Loucy (cell line): ENCODE measurements around the gene GSAP.
A peak's percentile ranks its signal among the peaks of the same experiment; 100 is the strongest.

Source experiments
- H2AFZ ChIP-seq: fragments of 200-600 bp; sonication (generic); 2 replicates; pipeline ENCODE4 v1.6.0; 2016; ENCODE audit warnings: antibody characterized with exemption, mild to moderate bottlenecking, low read length, moderate library complexity
- H3F3A ChIP-seq: fragments of 200-600 bp; 2 replicates; pipeline ENCODE4 v1.6.0; 2016; ENCODE audit warnings: antibody characterized with exemption, low read depth, mild to moderate bottlenecking
- H3K27me3 ChIP-seq: fragments of 200-600 bp; sonication (generic); 2 replicates; pipeline ENCODE4 v1.6.1; 2014; ENCODE audit warnings: low read length, mild to moderate bottlenecking; ENCODE audit not compliant: insufficient read depth, poor library complexity, severe bottlenecking
- H3K36me3 ChIP-seq: fragments of 200-600 bp; sonication (generic); 2 replicates; pipeline ENCODE4 v1.6.1; 2016; ENCODE audit warnings: low read length; ENCODE audit not compliant: insufficient read depth
- H3K4me1 ChIP-seq: fragments of 200-600 bp; sonication (generic); 2 replicates; pipeline ENCODE4 v1.5.1; 2014; ENCODE audit warnings: low read length, mild to moderate bottlenecking; ENCODE audit not compliant: insufficient read depth, poor library complexity, severe bottlenecking
- H3K4me2 ChIP-seq: fragments of 200-600 bp; sonication (generic); 2 replicates; pipeline ENCODE4 v1.6.0; 2014; ENCODE audit warnings: antibody characterized with exemption, low read length, low read depth, mild to moderate bottlenecking; ENCODE audit not compliant: poor library complexity, severe bottlenecking
- H3K4me3 ChIP-seq: fragments of 200-600 bp; sonication (generic); 2 replicates; pipeline ENCODE4 v1.5.1; 2014; ENCODE audit warnings: low read length, mild to moderate bottlenecking, mixed read lengths; ENCODE audit not compliant: poor library complexity, severe bottlenecking
- H3K79me2 ChIP-seq: fragments of 200-600 bp; sonication (generic); 2 replicates; pipeline ENCODE4 v1.6.1; 2014; ENCODE audit warnings: low read length; ENCODE audit not compliant: insufficient read depth
- H3K9ac ChIP-seq: fragments of 200-600 bp; sonication (generic); 2 replicates; pipeline ENCODE4 v1.6.0; 2014; ENCODE audit warnings: mild to moderate bottlenecking, low read depth, low read length, moderate library complexity; ENCODE audit not compliant: poor library complexity, severe bottlenecking
- H3K9me2 ChIP-seq: fragments of 200-600 bp; sonication (generic); replicated peaks from 2 replicates; pipeline ENCODE4 v1.6.1; 2016; ENCODE audit warnings: low read depth, low read length, mixed read lengths
- H3K9me3 ChIP-seq: fragments of 200-600 bp; sonication (generic); 2 replicates; pipeline ENCODE4 v1.6.1; 2014; ENCODE audit warnings: mild to moderate bottlenecking, antibody characterized with exemption, low read length, low read depth; ENCODE audit not compliant: insufficient read depth
- H4K20me1 ChIP-seq: fragments of 200-600 bp; sonication (generic); 2 replicates; pipeline ENCODE4 v1.6.0; 2014; ENCODE audit warnings: antibody characterized with exemption, low read length, mild to moderate bottlenecking; ENCODE audit not compliant: insufficient read depth, poor library complexity, severe bottlenecking
- EZH2phosphoT487 ChIP-seq: fragments of 200-600 bp; IDR thresholded peaks from 2 replicates; pipeline ENCODE4 v1.6.1; 2018; ENCODE audit warnings: antibody characterized with exemption, mild to moderate bottlenecking, moderate library complexity, borderline replicate concordance
- TF ChIP-seq, protein P1 (sequence below): fragments of 200-600 bp; sonication (generic); conservative IDR thresholded peaks from 2 replicates; pipeline ENCODE4 v1.5.1; 2014; ENCODE audit warnings: mild to moderate bottlenecking, antibody characterized with exemption, low read length

GSAP gene

DNA sequence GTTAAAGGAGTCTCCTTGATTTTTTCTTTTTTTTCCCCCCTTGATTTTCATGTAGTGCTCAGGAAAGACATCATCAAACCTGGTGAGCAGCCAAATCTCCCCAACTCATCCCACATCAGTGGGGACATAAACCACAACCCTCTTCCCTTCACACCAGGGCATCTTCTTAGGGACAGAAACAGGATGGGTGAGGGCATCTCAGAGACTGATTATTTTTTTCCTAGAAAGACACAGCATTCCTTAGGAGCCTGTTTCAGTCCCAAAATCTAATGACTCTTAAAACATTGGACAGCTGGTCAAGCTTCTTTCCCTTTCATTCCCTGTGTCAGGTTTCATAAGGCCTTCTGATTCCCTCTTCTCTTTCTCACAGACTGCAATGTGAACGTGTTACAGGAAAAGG, 31.5 kb upstream of the GSAP start:
- TF ChIP-seq, protein P1, sequence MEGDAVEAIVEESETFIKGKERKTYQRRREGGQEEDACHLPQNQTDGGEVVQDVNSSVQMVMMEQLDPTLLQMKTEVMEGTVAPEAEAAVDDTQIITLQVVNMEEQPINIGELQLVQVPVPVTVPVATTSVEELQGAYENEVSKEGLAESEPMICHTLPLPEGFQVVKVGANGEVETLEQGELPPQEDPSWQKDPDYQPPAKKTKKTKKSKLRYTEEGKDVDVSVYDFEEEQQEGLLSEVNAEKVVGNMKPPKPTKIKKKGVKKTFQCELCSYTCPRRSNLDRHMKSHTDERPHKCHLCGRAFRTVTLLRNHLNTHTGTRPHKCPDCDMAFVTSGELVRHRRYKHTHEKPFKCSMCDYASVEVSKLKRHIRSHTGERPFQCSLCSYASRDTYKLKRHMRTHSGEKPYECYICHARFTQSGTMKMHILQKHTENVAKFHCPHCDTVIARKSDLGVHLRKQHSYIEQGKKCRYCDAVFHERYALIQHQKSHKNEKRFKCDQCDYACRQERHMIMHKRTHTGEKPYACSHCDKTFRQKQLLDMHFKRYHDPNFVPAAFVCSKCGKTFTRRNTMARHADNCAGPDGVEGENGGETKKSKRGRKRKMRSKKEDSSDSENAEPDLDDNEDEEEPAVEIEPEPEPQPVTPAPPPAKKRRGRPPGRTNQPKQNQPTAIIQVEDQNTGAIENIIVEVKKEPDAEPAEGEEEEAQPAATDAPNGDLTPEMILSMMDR: no peak
- no peak for TF ChIP-seq EZH2phosphoT487
- no peaks in the 10 kb centered on the region for H3K9me2 ChIP-seq
- H3K4me3 ChIP-seq: no peak overlapping the region
- H3K79me2 ChIP-seq: no peaks in the 10 kb centered on the region
- H4K20me1 ChIP-seq: no peaks in the 10 kb centered on the region
- no peaks in the 10 kb centered on the region for H3F3A ChIP-seq
- no peak overlapping the region for H2AFZ ChIP-seq
- no peaks in the 10 kb centered on the region for H3K9me3 ChIP-seq
- H3K36me3 ChIP-seq: no peaks in the 10 kb centered on the region
- peaks cover 14% of the 10 kb centered on the region for H3K4me1 ChIP-seq
- no peaks in the 10 kb centered on the region for H3K27me3 ChIP-seq
- H3K4me2 ChIP-seq: no peak overlapping the region
- no peak overlapping the region for H3K9ac ChIP-seq

DNA sequence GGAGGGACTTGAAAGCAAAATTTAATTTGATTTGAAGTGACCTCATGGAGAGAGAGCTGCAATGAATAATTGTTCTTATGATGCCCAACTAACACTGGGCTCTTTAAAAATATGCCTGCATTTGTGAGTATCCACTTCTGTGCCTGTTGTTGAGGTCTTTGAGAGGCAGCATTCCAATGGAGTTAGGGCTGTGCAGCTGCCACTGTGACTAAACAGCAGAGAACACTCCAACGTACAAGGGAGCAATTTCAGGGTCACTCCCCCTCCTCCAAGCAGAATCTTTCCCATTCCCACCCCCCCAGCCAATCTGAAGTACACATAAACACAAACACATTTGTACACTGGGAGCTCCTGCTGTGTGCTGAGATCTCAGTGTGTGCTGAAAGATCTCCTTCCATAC, 28.0 kb upstream of the GSAP start:
- Histone ChIP-seq H3F3A (no peaks in the 10 kb centered on the region), H3K9me2 (no peaks in the 10 kb centered on the region), H3K79me2 (no peaks in the 10 kb centered on the region), H3K4me1 (peaks cover 18% of the 10 kb centered on the region), H4K20me1 (no peaks in the 10 kb centered on the region), H3K4me3 (no peak overlapping the region), H3K9me3 (no peaks in the 10 kb centered on the region), H3K4me2 (no peak overlapping the region), H2AFZ (0 out of 2 replicates have a peak overlapping the region, but pooled peaks have one; percentile 52), H3K9ac (no peak overlapping the region), H3K36me3 (no peaks in the 10 kb centered on the region), H3K27me3 (no peaks in the 10 kb centered on the region)
- TF ChIP-seq, protein P1: no peak
- TF ChIP-seq EZH2phosphoT487: no peak

DNA sequence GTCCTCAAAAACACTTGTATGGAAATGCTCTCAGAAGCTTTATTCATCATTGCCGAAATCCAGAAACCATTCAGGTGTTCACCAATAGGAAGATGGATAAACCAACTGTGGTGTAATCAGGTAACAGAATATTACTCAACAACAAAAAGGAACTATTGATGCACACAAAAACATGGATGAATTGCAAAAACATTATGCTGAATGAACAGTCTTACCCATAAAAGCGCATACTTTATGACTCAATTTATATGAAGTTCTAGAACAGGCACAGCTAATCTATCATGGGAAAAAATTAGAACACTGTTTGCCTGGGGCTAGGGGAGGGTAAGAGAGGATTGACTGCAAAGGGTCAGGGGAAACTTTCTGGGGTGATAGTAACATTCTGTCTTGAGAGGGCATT, 26.9 kb upstream of the GSAP start:
- Histone ChIP-seq H3K9me2 (no peaks in the 10 kb centered on the region), H3K4me3 (no peak overlapping the region), H3K79me2 (no peaks in the 10 kb centered on the region), H3K4me1 (peaks cover 25% of the 10 kb centered on the region), H3K4me2 (no peak overlapping the region), H3F3A (no peaks in the 10 kb centered on the region; the same call in 1 of the 2 replicates), H4K20me1 (no peaks in the 10 kb centered on the region), H3K36me3 (no peaks in the 10 kb centered on the region), H3K9ac (no peak overlapping the region), H3K9me3 (no peaks in the 10 kb centered on the region), H2AFZ (peak overlapping the region; percentile 61; the same call in 1 of the 2 replicates), H3K27me3 (no peaks in the 10 kb centered on the region)
- TF ChIP-seq, protein P1: no peak
- TF ChIP-seq EZH2phosphoT487: no peak
